HepG2 (cell line): Measurements from ENCODE around the gene SNX12. TPM values are rescaled to one million over a fixed set of nuclear protein-coding genes. Genes with fewer than 3 reads are reported as not detected.

Source experiments
- HNRNPUL1 ChIP-seq: fragments of 200-400 bp; formaldehyde crosslinking; IDR thresholded peaks from 2 replicates; pipeline ENCODE4 v1.6.1; 2017; ENCODE audit warnings: low read depth, mild to moderate bottlenecking, low read length, moderate library complexity
- RARG ChIP-seq: sonication (generic); formaldehyde crosslinking; IDR thresholded peaks from 2 replicates; pipeline ENCODE4 v1.4.0; 2020; ENCODE audit warnings: low read depth, mild to moderate bottlenecking, missing genetic modification reagents
- ZNF160 ChIP-seq: sonication (generic); formaldehyde crosslinking; IDR thresholded peaks from 2 replicates; pipeline ENCODE4 v1.8.0; 2022; ENCODE audit warnings: mild to moderate bottlenecking, inconsistent platforms, missing genetic modification reagents
- polyA plus RNA-seq, 8 experiments: library from polyadenylated mRNA; depleted of rRNA in 3 of 8; stranded (reverse) in 7 of 8; unstranded in 1 of 8; fragments of >200 nt; fragmentation: Illumina TruSeq in 4 of 8; extraction: Trizol in 4 of 8; gene quantifications; 2 replicates each; pipeline versions ENCODE4 v1.2.1 to v1.2.3, GENCODE V29; 2011 to 2016; ENCODE audit warnings: low read depth in 4 of 8, missing spikeins in 1 of 8, mixed read lengths in 1 of 8; ENCODE audit not compliant: insufficient read depth in 1 of 8
- total RNA-seq, 5 experiments: library from RNA; depleted of rRNA; stranded (reverse); fragments of >200 nt; fragmentation: Illumina TruSeq; extraction: Trizol; gene quantifications; 2 replicates each; pipeline ENCODE4 v1.2.3, GENCODE V29; 2016; ENCODE audit warnings: low read depth in 1 of 5
- TF ChIP-seq, protein P1 (sequence below), 2 experiments: sonication (generic) in 1 of 2; formaldehyde crosslinking in 1 of 2; IDR thresholded peaks; 2 replicates each; pipeline versions ENCODE4 v1.5.1 to v1.6.1; 2011 to 2020; ENCODE audit warnings: borderline replicate concordance in 1 of 2, low read depth in 1 of 2, low read length in 1 of 2, mild to moderate bottlenecking in 1 of 2, missing genetic modification reagents in 1 of 2, moderate library complexity in 1 of 2
- TF ChIP-seq, protein P2 (sequence below): IDR thresholded peaks from 2 replicates; pipeline ENCODE4 v1.6.1; 2016; ENCODE audit warnings: control low read depth
- TF ChIP-seq, protein P3 (sequence below): sonication (generic); formaldehyde crosslinking; IDR thresholded peaks from 2 replicates; pipeline ENCODE4 v1.5.1; 2020; ENCODE audit warnings: missing genetic modification reagents, mild to moderate bottlenecking, borderline replicate concordance
- TF ChIP-seq, protein P4 (sequence below): sonication (generic); formaldehyde crosslinking; conservative IDR thresholded peaks from 2 replicates; pipeline ENCODE4 v1.4.0; 2020; ENCODE audit warnings: mild to moderate bottlenecking, missing genetic modification reagents, moderate library complexity

SNX12 gene
- total and polyA plus RNA-seq, 2 of the 13 experiments (the other 11 are each of a cell fraction or from before 2014, with no cell fraction given), result 30.3 to 42.2 TPM

DNA sequence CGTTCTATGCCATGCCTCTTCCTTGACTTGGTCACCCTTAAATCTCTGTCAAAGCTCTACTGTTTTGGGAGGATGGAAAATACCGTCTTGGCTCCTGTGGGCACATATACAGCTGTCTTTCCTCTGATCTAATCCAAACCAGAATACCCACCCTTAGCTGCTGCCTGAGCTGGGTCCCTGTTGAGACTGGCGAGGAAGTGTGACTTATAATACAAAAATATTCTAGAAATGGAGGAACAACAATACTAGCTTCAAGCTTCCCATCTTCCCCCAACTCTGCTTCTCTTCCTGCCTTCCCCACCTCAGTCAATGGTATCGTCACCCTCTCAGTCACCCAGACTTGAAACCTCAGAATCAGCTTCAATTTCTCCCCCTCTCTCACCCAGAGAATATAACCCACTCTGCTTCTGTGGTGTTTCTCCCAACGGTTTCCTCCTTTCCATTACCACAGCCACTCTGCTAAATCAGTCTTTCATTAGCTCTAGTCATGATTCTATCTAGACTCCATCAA lies 43.8 kb upstream of the SNX12 start (continued):
- TF ChIP-seq, protein P1, sequence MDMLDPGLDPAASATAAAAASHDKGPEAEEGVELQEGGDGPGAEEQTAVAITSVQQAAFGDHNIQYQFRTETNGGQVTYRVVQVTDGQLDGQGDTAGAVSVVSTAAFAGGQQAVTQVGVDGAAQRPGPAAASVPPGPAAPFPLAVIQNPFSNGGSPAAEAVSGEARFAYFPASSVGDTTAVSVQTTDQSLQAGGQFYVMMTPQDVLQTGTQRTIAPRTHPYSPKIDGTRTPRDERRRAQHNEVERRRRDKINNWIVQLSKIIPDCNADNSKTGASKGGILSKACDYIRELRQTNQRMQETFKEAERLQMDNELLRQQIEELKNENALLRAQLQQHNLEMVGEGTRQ (IDR thresholded peaks at IDR 0.05; ENCODE audit: low read depth, low read length), result no peak
- TF ChIP-seq, protein P1 (CRISPR knock-in tag; IDR thresholded peaks at IDR 0.05; ENCODE audit: borderline replicate concordance), result no peak
- TF ChIP-seq ZNF160 (CRISPR knock-in tag) (no peak), RARG (CRISPR knock-in tag) (no peak), HNRNPUL1 (no peak)
- TF ChIP-seq, protein P2, sequence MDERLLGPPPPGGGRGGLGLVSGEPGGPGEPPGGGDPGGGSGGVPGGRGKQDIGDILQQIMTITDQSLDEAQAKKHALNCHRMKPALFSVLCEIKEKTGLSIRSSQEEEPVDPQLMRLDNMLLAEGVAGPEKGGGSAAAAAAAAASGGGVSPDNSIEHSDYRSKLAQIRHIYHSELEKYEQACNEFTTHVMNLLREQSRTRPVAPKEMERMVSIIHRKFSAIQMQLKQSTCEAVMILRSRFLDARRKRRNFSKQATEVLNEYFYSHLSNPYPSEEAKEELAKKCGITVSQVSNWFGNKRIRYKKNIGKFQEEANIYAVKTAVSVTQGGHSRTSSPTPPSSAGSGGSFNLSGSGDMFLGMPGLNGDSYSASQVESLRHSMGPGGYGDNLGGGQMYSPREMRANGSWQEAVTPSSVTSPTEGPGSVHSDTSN (CRISPR knock-in tag), result no peak
- TF ChIP-seq, protein P3, sequence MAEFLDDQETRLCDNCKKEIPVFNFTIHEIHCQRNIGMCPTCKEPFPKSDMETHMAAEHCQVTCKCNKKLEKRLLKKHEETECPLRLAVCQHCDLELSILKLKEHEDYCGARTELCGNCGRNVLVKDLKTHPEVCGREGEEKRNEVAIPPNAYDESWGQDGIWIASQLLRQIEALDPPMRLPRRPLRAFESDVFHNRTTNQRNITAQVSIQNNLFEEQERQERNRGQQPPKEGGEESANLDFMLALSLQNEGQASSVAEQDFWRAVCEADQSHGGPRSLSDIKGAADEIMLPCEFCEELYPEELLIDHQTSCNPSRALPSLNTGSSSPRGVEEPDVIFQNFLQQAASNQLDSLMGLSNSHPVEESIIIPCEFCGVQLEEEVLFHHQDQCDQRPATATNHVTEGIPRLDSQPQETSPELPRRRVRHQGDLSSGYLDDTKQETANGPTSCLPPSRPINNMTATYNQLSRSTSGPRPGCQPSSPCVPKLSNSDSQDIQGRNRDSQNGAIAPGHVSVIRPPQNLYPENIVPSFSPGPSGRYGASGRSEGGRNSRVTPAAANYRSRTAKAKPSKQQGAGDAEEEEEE (CRISPR knock-in tag), result no peak
- TF ChIP-seq, protein P4, sequence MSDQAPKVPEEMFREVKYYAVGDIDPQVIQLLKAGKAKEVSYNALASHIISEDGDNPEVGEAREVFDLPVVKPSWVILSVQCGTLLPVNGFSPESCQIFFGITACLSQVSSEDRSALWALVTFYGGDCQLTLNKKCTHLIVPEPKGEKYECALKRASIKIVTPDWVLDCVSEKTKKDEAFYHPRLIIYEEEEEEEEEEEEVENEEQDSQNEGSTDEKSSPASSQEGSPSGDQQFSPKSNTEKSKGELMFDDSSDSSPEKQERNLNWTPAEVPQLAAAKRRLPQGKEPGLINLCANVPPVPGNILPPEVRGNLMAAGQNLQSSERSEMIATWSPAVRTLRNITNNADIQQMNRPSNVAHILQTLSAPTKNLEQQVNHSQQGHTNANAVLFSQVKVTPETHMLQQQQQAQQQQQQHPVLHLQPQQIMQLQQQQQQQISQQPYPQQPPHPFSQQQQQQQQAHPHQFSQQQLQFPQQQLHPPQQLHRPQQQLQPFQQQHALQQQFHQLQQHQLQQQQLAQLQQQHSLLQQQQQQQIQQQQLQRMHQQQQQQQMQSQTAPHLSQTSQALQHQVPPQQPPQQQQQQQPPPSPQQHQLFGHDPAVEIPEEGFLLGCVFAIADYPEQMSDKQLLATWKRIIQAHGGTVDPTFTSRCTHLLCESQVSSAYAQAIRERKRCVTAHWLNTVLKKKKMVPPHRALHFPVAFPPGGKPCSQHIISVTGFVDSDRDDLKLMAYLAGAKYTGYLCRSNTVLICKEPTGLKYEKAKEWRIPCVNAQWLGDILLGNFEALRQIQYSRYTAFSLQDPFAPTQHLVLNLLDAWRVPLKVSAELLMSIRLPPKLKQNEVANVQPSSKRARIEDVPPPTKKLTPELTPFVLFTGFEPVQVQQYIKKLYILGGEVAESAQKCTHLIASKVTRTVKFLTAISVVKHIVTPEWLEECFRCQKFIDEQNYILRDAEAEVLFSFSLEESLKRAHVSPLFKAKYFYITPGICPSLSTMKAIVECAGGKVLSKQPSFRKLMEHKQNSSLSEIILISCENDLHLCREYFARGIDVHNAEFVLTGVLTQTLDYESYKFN (CRISPR knock-in tag), result no peak
